GM13977 (cell line): ENCODE measurements around the gene LRRFIP2.

ENCODE experiments used
- DNase-seq: peaks from one replicate; pipeline ENCODE4 v3.0.0; 2012; ENCODE audit warnings: low spot score
- CTCF ChIP-seq: IDR thresholded peaks from 2 replicates; pipeline ENCODE4 v1.5.1; 2012; ENCODE audit warnings: mild to moderate bottlenecking, control low read depth; ENCODE audit not compliant: insufficient read depth; ENCODE audit errors: extremely low read depth, missing control alignments
- in situ Hi-C: fragments of 300-500 bp; cut with MboI; formaldehyde crosslinking; loops from one replicate; pipeline ENCODE4 v1.12.0; 2022; ENCODE audit warnings: low sequenced_read_pairs, low pct_unique_long_range_greater_than_20kb, mixed read lengths, inconsistent platforms; ENCODE audit not compliant: unreplicated experiment

The LRRFIP2 gene

GRCh38 chr3:37117548-37117947 is 56.8 kb downstream of the LRRFIP2 start:
- in situ Hi-C loops = no loop called here
- DNase-seq = no peak
- no peak for TF ChIP-seq CTCF

- no peak for TF ChIP-seq CTCF
- in situ Hi-C loops = no loop called here
- no peak for DNase-seq
Measured at GRCh38 chr3:37116998-37117397, 57.4 kb downstream of the LRRFIP2 start.

- in situ Hi-C loops = no loop called here
- DNase-seq = no peak
- TF ChIP-seq CTCF = no peak
Measured at GRCh38 chr3:37115446-37115845, 58.9 kb downstream of the LRRFIP2 start.

- TF ChIP-seq CTCF = no peak
- DNase-seq = no peak
- in situ Hi-C loops = no loop called here
Measured at GRCh38 chr3:37114251-37115145, 59.9 kb downstream of the LRRFIP2 start.

- in situ Hi-C loops = no loop called here
- no peak for DNase-seq
Measured at GRCh38 chr3:37112987-37113386, 61.4 kb downstream of the LRRFIP2 start.

GRCh38 chr3:37111199-37111598 is 63.2 kb downstream of the LRRFIP2 start:
- no peak for TF ChIP-seq CTCF
- in situ Hi-C loops = no loop called here
- DNase-seq = no peak

More at GRCh38 chr3:37112987-37113386, 61.4 kb downstream of the LRRFIP2 start:
- TF ChIP-seq CTCF = no peak
